ENCODE measurements around the gene HYAL3.

HYAL3 gene

DNA sequence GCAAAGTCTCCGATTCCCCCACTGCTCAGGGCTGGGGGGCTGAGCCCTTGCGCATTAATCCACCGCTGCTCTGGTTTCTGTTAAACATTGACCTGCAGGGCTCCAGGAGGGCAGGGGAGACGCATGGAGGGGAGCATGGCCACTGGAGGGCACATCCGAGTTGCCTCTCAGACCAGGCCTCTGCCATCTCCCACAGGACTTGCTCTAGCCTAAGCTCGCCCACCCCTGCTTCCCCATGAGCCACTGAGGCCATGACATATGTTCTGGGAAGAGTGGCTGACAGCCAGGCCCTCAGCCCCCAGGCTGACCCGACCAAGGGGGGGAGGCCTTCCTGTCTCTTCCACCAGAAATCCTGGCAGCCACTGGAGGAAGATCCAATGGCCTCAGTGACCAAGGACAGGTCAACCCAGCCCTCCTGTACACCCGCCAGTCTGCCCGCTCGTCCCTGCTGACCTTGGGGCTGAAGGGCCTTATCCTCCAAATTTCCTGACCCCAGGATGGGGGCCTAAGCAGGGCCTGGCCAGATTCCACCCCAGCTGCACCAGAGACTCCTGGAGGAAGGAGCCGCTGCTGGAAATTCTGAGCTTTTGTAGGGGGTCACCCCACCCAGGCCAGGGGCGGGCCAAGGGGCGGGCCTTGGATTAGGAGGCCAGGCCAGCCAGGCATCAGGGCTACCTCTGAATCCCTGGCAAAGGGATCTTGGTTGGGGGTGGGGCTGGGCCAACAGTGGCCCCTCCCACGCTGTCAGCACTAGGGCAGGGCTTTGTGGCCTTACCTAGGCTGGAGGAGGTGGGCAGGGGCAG lies 4.0 kb upstream of the HYAL3 start, which contains the start of gene HYAL1:
HYAL1 (minus strand) TSS at position 562 of the 803 bp plus-strand sequence. CDS start 618 bp downstream, outside the sequence.
- Mint-ChIP-seq H3K4me1 (ENCODE audit: low read depth) (peaks cover 19% of the 10 kb centered on the region), H3K4me3 (no peak within 1 kb of the TSS), H3K9me3 (ENCODE audit: low read depth) (no peaks in the 10 kb centered on the region), H3K27ac (no peak within 1 kb of the TSS), H3K27me3 (no peaks in the 10 kb centered on the region), H3K36me3 (no peaks in the 10 kb centered on the region)

DNA sequence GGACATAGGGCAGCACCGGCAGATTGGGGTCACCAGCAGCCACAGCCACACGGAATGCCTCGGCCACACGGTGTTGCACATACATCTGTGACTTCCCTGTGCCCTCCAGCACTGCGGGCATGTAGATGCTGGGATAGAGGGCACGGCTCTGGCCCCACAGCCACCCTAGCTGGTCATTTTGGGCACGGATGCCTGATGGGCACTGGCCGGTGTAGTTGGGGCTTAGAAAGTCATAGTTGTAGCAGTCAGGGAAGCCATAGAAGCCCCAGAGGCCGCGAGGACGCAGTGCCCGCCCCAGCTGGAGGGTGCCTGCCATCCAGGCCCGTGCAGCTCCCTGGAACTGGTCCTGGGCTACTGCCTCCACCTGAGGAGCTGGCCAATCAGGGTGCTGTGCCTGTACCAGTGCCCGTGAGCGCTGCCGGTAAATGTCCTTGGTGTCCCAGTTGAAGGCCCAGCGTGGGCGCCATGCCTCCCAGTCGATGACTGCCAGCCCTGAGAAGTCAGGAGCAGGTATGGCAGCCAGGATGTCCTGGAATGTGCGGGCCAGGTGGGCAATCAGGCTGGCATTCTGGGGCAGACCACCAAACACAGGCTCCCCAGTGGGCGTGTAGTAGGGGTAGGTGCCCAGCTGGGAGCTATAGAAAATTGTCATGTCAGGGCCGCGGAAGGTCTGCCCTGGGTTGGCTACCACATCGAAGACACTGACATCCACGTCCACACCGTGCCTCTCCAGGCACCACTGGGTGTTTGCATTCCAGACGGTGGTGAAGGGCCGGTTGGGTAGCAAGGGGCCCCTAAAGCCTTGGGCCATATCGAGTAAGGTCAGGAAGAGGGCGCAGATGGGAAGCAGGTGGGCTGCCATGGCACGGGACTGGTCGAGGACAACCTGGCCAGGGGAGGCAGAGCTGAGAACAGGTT lies 3.1 kb upstream of the HYAL3 start:
- Mint-ChIP-seq H3K36me3 (no peaks in the 10 kb centered on the region), H3K4me3 (no peak overlapping the region), H3K27me3 (no peaks in the 10 kb centered on the region), H3K4me1 (ENCODE audit: low read depth) (peaks cover 26% of the 10 kb centered on the region), H3K27ac (no peak overlapping the region), H3K9me3 (ENCODE audit: low read depth) (no peaks in the 10 kb centered on the region)

DNA sequence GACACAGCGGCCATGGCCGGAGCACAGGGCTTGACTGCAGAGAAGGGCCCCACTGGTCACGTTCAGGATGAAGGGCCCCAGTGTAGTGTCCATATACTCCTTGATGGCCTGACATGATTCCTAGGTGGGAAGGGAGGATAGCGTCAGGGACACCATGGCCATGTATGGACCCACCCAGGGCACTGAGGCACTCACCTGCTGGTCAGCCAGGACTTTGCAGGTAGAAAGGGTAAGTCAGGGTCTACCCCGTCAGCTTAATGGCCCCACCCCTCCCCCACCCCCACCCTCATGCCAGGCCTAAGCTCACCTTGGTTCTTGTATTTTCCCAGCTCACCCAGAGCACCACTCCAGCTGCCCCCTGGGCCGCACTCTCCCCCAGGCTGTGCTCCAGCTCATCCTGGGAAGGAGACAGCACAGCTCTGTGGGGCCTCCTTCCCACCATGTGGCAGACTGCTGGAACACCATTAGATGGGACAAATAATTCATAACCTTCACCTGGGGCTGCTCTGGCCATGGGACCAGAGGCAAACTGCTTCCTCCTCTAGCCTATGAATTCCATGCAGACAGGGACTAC lies 1.6 kb upstream of the HYAL3 start:
- peak overlapping the region; percentile 97 for H3K4me3 Mint-ChIP-seq
- H3K36me3 Mint-ChIP-seq, result no peaks in the 10 kb centered on the region
- H3K4me1 Mint-ChIP-seq (ENCODE audit: low read depth), result peaks cover 26% of the 10 kb centered on the region
- no peaks in the 10 kb centered on the region for H3K9me3 Mint-ChIP-seq (ENCODE audit: low read depth)
- no peaks in the 10 kb centered on the region for H3K27me3 Mint-ChIP-seq
- peak overlapping the region; percentile 98 for H3K27ac Mint-ChIP-seq

DNA sequence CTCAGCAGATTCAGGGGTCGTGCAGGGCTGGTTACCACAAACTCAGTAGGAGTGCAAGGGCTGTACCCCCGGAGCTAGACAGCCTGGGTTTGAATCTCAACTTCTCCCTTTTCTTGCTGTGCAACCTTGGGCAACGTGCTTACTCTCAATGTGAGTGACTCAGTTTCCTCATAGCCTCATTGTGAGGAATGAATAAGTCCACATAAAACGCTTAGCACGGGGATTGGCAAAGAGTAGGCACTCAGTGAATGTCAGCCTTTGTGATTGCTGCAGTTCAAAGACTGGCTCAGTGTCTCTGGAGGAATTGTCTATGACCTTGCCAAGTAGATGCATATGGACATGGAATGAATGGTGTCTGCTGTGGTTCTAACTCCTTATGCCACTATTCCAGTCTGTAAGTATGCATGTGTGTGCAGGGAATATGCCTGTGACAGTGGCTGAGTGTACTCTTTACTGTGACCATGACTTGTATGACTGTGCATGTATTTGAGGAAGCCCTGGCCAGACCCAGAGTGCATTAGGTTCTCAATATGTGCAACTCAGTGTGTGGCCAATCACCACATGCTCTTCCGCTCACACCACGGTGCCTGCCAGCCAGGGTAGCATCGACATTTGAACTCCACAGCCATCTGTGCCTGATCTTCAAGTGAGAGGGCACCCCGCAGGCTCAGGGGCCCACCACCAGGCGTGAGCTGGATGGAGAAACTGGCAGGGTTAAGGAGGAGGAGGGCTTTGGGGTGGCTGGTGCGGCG lies 900 bp upstream of the HYAL3 start:
- Mint-ChIP-seq H3K27ac (peak overlapping the region; percentile 98), H3K9me3 (ENCODE audit: low read depth) (no peaks in the 10 kb centered on the region), H3K4me3 (peak overlapping the region; percentile 97), H3K4me1 (ENCODE audit: low read depth) (peaks cover 26% of the 10 kb centered on the region), H3K27me3 (no peaks in the 10 kb centered on the region), H3K36me3 (no peaks in the 10 kb centered on the region)

DNA sequence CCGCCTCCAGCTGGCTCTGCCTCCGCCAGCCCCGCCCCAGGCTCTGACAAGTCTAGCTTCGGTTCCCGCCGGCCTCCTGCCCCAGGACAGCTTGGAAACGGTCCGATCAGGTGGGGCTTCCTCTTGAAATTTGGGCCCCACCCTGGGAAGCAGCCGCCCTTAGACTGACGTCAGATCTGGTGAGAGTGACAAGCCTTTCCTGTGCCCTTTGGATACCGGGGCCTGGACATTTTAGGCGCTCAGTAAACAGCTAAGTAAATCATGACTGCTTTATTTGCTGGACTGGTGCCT lies 378 bp upstream of the HYAL3 start:
- H3K27me3 Mint-ChIP-seq, result no peaks in the 10 kb centered on the region
- peak overlapping the region; percentile 98 for H3K27ac Mint-ChIP-seq
- H3K36me3 Mint-ChIP-seq, result no peaks in the 10 kb centered on the region
- H3K4me3 Mint-ChIP-seq, result peak overlapping the region; percentile 97
- peaks cover 24% of the 10 kb centered on the region for H3K4me1 Mint-ChIP-seq (ENCODE audit: low read depth)
- H3K9me3 Mint-ChIP-seq (ENCODE audit: low read depth), result no peaks in the 10 kb centered on the region

DNA sequence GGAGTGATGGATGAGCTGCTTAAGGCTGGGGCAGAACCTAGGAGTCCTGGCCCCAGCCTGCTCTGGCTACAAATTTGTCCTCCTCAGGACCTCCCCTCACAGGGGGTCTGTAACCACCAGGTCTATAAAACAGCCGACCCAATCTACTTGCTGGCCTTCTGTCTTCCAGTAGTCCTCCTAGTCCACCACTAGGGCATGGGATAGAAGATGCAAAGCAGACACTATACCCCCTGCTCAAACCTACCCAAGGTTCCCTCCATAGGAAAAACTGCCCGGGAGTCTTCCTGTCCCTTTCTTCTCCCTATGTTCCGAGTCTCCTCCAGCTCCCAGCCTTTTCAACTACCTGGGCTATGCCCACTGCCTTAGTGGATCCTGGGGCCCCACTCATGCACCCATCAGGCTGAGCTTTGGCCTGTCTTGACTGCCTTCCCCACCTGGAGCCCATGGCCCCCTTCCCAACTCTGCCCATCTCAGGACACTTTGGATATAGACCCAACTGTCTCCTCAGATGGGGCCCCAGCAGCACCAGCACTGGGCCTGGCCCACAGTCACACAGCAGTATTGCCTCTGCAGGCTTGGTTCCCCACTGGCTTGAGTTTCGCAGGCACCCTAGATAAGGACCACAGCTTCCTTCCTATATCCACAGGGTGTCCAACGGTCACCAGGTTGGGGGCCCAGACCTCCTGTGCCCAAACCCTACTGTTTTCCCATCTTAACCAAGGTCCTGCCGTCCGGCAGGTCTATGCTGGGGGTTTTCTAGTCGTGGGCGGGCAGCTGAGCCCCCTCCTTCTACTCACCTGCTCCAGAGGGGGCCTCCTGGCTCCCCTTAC lies 1.1 kb downstream of the HYAL3 start:
- H3K4me1 Mint-ChIP-seq (ENCODE audit: low read depth), result peaks cover 23% of the 10 kb centered on the region
- H3K27ac Mint-ChIP-seq, result peak overlapping the region; percentile 68
- no peaks in the 10 kb centered on the region for H3K9me3 Mint-ChIP-seq (ENCODE audit: low read depth)
- no peaks in the 10 kb centered on the region for H3K27me3 Mint-ChIP-seq
- H3K4me3 Mint-ChIP-seq, result peak overlapping the region; percentile 97
- H3K36me3 Mint-ChIP-seq, result no peaks in the 10 kb centered on the region

DNA sequence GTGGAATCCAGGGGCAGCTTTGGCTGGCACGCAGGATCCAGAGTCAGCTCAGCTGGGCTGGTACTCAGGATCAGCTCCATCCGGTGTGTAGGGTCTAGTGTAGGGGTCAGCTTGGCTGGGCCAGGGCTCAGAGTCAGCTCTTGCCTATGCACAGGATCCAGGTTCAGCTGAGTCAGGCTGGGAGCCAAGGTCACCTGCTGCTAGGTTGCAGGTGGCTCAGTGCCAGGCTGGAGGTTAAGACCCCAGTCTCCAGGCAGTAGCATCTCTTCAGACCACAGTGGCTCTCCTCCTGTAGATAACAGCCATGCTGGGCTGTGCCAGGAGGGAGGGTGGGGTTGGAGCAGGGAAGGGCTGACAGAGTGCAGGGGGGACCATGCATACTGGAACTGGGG lies 1.8 kb downstream of the HYAL3 start:
- Mint-ChIP-seq H3K9me3 (ENCODE audit: low read depth) (no peaks in the 10 kb centered on the region), H3K4me3 (peak overlapping the region; percentile 97), H3K4me1 (ENCODE audit: low read depth) (peaks cover 29% of the 10 kb centered on the region), H3K27ac (no peak overlapping the region), H3K36me3 (no peaks in the 10 kb centered on the region), H3K27me3 (no peaks in the 10 kb centered on the region)

DNA sequence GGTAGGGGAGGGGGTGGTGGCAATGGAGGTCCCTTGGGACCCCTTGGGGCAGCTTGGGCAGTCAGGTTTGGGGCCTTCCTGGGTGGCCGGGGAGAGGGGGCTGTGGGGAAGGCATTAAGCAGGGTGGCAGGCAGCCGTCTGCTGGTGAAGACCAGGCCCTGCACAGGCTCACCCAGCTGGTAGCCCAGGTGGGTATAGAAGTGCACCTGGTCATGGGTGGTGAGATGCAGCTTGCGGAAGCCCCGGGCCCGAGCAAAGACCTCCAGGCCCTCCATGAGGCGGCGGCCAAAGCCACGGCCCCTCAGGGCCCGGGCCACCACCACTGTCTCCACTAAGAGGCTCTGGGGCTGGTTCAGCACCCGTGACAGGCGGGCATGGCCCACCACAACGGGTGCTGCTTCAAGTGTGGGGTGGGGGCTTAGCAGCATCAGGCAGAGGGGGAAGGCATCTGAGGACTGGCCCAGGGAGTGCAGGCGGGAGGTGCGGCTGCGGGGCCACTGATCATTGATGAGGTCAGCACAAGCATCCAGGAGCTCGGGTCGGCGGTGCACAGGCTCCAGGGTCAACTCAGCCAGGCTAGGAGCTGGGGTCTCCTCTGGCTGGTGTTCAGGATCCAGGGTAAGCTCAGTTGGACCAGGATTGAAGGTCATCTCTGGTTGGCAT lies 2.4 kb downstream of the HYAL3 start:
- Mint-ChIP-seq H3K9me3 (ENCODE audit: low read depth) (no peaks in the 10 kb centered on the region), H3K36me3 (no peaks in the 10 kb centered on the region), H3K27ac (no peak overlapping the region), H3K4me3 (peak overlapping the region; percentile 25), H3K27me3 (no peaks in the 10 kb centered on the region), H3K4me1 (ENCODE audit: low read depth) (peaks cover 30% of the 10 kb centered on the region)

DNA sequence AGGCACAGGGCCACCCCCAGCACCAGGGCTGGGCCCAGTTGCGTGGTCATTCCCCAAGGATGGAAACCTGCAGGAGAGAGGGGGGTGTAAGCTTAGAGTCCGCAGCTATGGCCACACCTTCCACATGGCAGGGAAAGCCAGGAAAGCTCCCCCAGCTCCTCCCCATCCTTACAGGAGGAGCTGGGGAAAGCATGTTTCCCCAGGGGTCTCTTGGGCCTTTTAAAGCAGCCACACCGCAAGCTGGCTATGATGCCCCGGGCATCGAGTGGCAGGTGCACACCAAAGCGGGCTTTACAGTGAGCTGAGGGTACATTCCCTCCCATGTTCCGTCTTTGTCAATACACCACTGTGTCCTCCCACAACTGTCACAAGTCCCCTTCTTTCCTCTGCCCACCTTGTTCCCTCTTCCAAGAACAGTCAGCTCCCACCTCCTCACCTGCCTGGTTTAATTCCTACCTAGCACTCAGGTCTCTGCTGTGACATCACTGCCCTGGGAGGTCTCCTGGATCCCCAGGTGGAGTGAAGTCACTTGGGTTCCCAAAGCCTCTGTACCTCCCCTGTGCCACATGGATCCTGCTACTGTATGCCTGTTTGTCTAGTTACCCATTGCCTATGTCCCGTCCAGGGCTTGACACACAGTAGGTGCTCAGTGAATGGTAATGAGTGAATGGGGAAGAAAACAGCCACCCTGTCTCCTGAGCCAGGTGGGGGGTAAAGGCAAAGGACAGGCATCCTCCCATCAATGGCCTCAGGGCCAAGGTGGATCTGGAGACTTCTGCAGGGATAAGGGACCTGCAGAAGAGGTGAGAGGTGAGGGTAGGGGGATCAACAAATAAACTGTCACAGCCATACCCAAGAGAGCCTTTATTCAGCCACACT lies 3.4 kb downstream of the HYAL3 start:
- Mint-ChIP-seq H3K4me3 (no peak overlapping the region), H3K36me3 (peaks cover 5% of the 10 kb centered on the region), H3K4me1 (ENCODE audit: low read depth) (peaks cover 33% of the 10 kb centered on the region), H3K27me3 (no peaks in the 10 kb centered on the region), H3K27ac (peak overlapping the region; percentile 50), H3K9me3 (ENCODE audit: low read depth) (no peaks in the 10 kb centered on the region)

DNA sequence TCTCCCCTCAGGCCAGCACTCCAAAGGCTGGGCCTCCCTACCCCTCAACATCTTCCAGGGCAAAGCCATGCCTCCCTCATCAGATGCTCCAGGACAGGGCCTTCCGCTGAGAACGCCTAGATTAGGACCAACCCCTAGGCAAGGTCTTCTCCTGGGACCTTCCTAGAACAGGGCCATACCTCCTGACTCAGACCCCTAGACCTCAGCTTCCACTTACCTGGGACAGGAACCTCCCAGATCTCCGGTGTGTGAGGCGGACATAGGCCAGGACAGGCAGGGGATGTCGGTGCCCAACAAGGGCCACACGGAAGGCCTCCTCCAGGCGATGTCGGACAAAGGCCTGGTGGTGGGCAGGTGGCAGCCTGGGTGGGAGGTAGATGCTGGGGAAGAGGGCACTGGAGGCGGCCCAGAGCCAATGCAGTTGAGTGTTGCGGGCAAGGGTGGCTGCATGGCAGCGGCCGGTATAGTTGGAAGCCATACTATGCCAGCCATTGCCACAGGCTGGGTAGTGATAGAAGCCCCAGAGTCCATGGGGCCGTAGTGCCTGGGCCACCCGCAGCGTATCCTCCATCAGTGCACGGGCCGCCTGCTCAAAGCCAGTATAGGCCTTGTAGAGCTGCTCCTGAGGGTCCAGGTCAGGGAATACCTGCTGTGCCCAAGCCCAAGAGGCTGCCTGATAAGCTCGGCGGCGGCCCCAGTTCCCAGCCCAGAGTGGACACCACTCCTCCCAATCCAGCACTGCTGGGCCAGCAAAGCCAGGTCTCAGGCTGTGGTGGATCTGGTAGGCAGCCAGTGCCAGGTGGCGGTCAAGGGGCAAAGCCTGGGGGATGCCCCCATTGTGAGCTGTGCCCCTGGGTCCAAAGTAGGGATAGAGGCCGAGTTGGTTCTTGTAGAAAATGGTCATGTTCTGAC lies 4.5 kb downstream of the HYAL3 start:
- Mint-ChIP-seq H3K36me3 (peaks cover 5% of the 10 kb centered on the region), H3K27ac (no peak overlapping the region), H3K4me3 (no peak overlapping the region), H3K9me3 (ENCODE audit: low read depth) (no peaks in the 10 kb centered on the region), H3K27me3 (no peaks in the 10 kb centered on the region), H3K4me1 (ENCODE audit: low read depth) (peaks cover 28% of the 10 kb centered on the region)

DNA sequence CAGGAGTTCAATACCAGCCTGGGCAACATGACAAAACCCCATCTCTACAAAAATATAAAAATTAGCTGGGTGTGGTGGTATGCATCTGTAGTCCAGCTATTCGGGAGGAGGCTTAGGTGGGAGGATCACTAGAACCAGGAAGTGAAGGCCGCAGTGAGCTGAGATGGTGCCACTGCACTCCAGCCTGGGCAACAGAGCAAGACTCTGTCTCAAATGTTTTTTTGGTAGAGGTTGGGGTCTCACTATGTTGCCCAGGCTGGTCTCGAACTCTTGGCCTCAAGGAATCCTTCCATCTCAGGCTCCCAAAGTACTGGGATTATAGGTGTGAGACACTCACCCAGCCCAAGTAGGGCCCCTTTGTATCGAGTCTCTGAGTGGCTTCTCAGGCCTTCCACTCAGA lies 5.1 kb downstream of the HYAL3 start:
- H3K27ac Mint-ChIP-seq, result no peak overlapping the region
- H3K27me3 Mint-ChIP-seq, result no peaks in the 10 kb centered on the region
- H3K4me3 Mint-ChIP-seq, result no peak overlapping the region
- peaks cover 5% of the 10 kb centered on the region for H3K36me3 Mint-ChIP-seq
- H3K9me3 Mint-ChIP-seq (ENCODE audit: low read depth), result no peaks in the 10 kb centered on the region
- peaks cover 25% of the 10 kb centered on the region for H3K4me1 Mint-ChIP-seq (ENCODE audit: low read depth)
